Endothelial cell of umbilical vein (primary cell): ENCODE data around the gene CCDC18. TPM values are rescaled to one million over a fixed set of nuclear protein-coding genes. Genes with fewer than 3 reads are reported as not detected.
"Not testable (repeated sequence)": the region's sequence is repeated elsewhere in the genome, so short reads cannot be mapped to it uniquely, and the experiment has no call there.

Source experiments
- BruUV-seq: library from RNA; stranded (reverse); fragments of 400-500 nt; replicated peaks from 2 replicates; lab custom pipeline; 2021; lab: Mats Ljungman, UMichigan
- CTCF ChIA-PET: fragments of 300-600, 350-600 bp; sonication (Branson Sonifier 250); formaldehyde crosslinking; loops from one replicate; lab custom pipeline; 2021; ENCODE audit warnings: antibody characterized with exemption, inconsistent platforms; lab: Charles Lee
- POLR2A ChIA-PET: fragments of 300-600, 350-600 bp; sonication (Branson Sonifier 250); formaldehyde crosslinking; loops from one replicate; lab custom pipeline; 2021; ENCODE audit warnings: antibody characterized with exemption, inconsistent platforms; lab: Charles Lee
- DNase-seq: peaks from one replicate; pipeline ENCODE4 v3.0.0-alpha.2; 2011; ENCODE audit warnings: low read depth, low spot score
- FAIRE-seq: peaks from 2 replicates; lab custom pipeline; 2011; peaks lifted over from hg19 to GRCh38; lab: Jason Lieb, UNC
- H2AFZ ChIP-seq: 2 replicates; pipeline ENCODE4 v1.6.0; 2012; ENCODE audit warnings: low read depth, low read length, control low read depth, inconsistent platforms
- H3K27ac ChIP-seq: 2 replicates; pipeline ENCODE4 v1.5.1; 2011; ENCODE audit warnings: low read depth, mild to moderate bottlenecking, control low read depth, low read length, moderate library complexity; ENCODE audit not compliant: insufficient read depth
- H3K27me3 ChIP-seq, 2 experiments: 2 replicates each; pipeline versions ENCODE4 v1.6.0 to v1.6.1; 2011; ENCODE audit warnings: low read length in 2 of 2, mixed read lengths in 1 of 2; ENCODE audit not compliant: control insufficient read depth in 2 of 2, insufficient read depth in 2 of 2
- H3K36me3 ChIP-seq, 2 experiments: 2 replicates in 1 of 2; 3 replicates in 1 of 2; pipeline ENCODE4 v1.5.1; 2011; ENCODE audit warnings: low read length in 2 of 2, mild to moderate bottlenecking in 1 of 2, moderate library complexity in 1 of 2; ENCODE audit not compliant: control insufficient read depth in 2 of 2, insufficient read depth in 2 of 2; ENCODE audit errors: extremely low read depth in 1 of 2
- H3K4me1 ChIP-seq: 3 replicates; pipeline ENCODE4 v1.5.1; 2011; ENCODE audit warnings: mild to moderate bottlenecking, low read length; ENCODE audit not compliant: control insufficient read depth, insufficient read depth; ENCODE audit errors: extremely low read depth
- H3K4me2 ChIP-seq: 2 replicates; pipeline ENCODE4 v1.6.1; 2011; ENCODE audit warnings: low read length, control low read depth, mixed read lengths; ENCODE audit not compliant: insufficient read depth
- H3K4me3 ChIP-seq, 3 experiments: fragments of 200-600 bp in 1 of 3; sonication (generic), shearing (Covaris generic) in 1 of 3; replicated peaks in 1 of 3; 2 replicates each; pipeline ENCODE4 v1.5.1; 2011 to 2016; ENCODE audit warnings: control low read depth in 3 of 3, low read length in 3 of 3, mild to moderate bottlenecking in 2 of 3, inconsistent platforms in 1 of 3, low read depth in 1 of 3, moderate library complexity in 1 of 3; ENCODE audit not compliant: insufficient read depth in 1 of 3
- H3K79me2 ChIP-seq: 2 replicates; pipeline ENCODE4 v1.6.0; 2012; ENCODE audit warnings: low read length, inconsistent platforms; ENCODE audit not compliant: control insufficient read depth, insufficient read depth
- H3K9ac ChIP-seq: replicated peaks from 2 replicates; pipeline ENCODE3; 2011; ENCODE audit warnings: low read length, control low read depth; ENCODE audit not compliant: insufficient read depth; ENCODE audit errors: extremely low read depth
- H3K9me1 ChIP-seq: replicated peaks from 3 replicates; pipeline ENCODE4 v1.6.0; 2011; ENCODE audit warnings: mild to moderate bottlenecking, low read length; ENCODE audit not compliant: control insufficient read depth, insufficient read depth; ENCODE audit errors: extremely low read depth
- H3K9me3 ChIP-seq: replicated peaks from 2 replicates; pipeline ENCODE4 v1.5.1; 2012; ENCODE audit warnings: low read length, inconsistent platforms; ENCODE audit not compliant: control insufficient read depth, insufficient read depth
- H4K20me1 ChIP-seq: replicated peaks from 2 replicates; pipeline ENCODE3; 2011; ENCODE audit warnings: mild to moderate bottlenecking, low read length; ENCODE audit not compliant: control insufficient read depth, insufficient read depth; ENCODE audit errors: extremely low read depth
- EZH2 ChIP-seq: IDR thresholded peaks from 2 replicates; pipeline ENCODE4 v1.6.1; 2012; ENCODE audit warnings: borderline replicate concordance, low read depth, mild to moderate bottlenecking, moderate library complexity, low read length, inconsistent platforms; ENCODE audit not compliant: severe bottlenecking
- FOS ChIP-seq: IDR thresholded peaks from 2 replicates; pipeline ENCODE4 v1.6.1; 2011; ENCODE audit warnings: mild to moderate bottlenecking, low read length, moderate library complexity, borderline replicate concordance; ENCODE audit not compliant: insufficient read depth
- GATA2 ChIP-seq: IDR thresholded peaks from 2 replicates; pipeline ENCODE4 v1.7.0; 2011; ENCODE audit warnings: low read depth, mild to moderate bottlenecking, moderate library complexity, mixed read lengths, low read length; ENCODE audit not compliant: insufficient read length, insufficient read depth
- MAX ChIP-seq: IDR thresholded peaks from 2 replicates; pipeline ENCODE4 v1.6.1; 2011; ENCODE audit not compliant: insufficient read depth, insufficient read length
- MYC ChIP-seq: IDR thresholded peaks from one replicate; pipeline ENCODE4 v1.6.1; 2011; ENCODE audit warnings: mild to moderate bottlenecking, low read depth, low read length
- POLR2A ChIP-seq: IDR thresholded peaks from 2 replicates; pipeline ENCODE4 v1.6.1; 2012; ENCODE audit warnings: low read depth, mild to moderate bottlenecking, control low read depth, low read length
- POLR2AphosphoS5 ChIP-seq: IDR thresholded peaks from 2 replicates; pipeline ENCODE4 v1.6.1; 2012; ENCODE audit warnings: low read depth, mild to moderate bottlenecking, control low read depth, low read length, moderate library complexity; ENCODE audit not compliant: insufficient read depth
- dilution Hi-C: fragments of 300-500 bp; cut with MboI; formaldehyde crosslinking; loops from one replicate; pipeline ENCODE4 v1.15.0; 2019; ENCODE audit warnings: low sequenced_read_pairs; ENCODE audit not compliant: extremely low pct_ligation_motif_present
- intact Hi-C: fragments of 100-400 bp; cut with micrococcal nuclease; formaldehyde crosslinking; loops from one replicate; pipeline ENCODE4 v1.10.0; 2022
- polyA plus RNA-seq, 4 experiments: library from polyadenylated mRNA; depleted of rRNA in 3 of 4; stranded (reverse) in 3 of 4; unstranded in 1 of 4; fragments of >200 nt; gene quantifications; 2 replicates each; pipeline versions ENCODE4 v1.2.1 to v1.2.3, GENCODE V29; 2011 to 2012; ENCODE audit warnings: missing spikeins in 1 of 4
- total RNA-seq: library from RNA; stranded (reverse); gene quantifications from 2 replicates; pipeline ENCODE4 v1.2.3, GENCODE V29; 2021

The CCDC18 gene
- total and polyA plus RNA-seq, 2 donors (not counting 3 experiments of a cell fraction or from before 2014, with no cell fraction given) = 2.2 to 11.2 TPM

- Histone ChIP-seq H3K4me2 (peak overlapping the region; percentile 49), H3K27me3 (no peaks in the 10 kb centered on the region), H3K4me1 (peaks cover 15% of the 10 kb centered on the region), H3K9ac (no peak overlapping the region), H2AFZ (no peak overlapping the region), H3K9me1 (no peaks in the 10 kb centered on the region), H3K79me2 (peaks cover 13% of the 10 kb centered on the region), H4K20me1 (no peaks in the 10 kb centered on the region), H3K27ac (peak overlapping the region; percentile 41), H3K9me3 (no peaks in the 10 kb centered on the region), H3K4me3 (no peak overlapping the region), H3K36me3 (peaks cover 1 to 5% of the 10 kb centered on the region in 2 experiments)
- intact Hi-C loops (no loop called here), dilution Hi-C loops (no loop called here)
- no TSS peak for BruUV-seq
- ChIA-PET POLR2A (interaction anchor here (0.9 kb wide), 1 partner anchor 9 kb away, joined by 3 read pairs; no protein-coding TSS in a partner anchor), CTCF (interaction anchor here (1.2 to 1.7 kb wide), 3 partner anchors 9 to 75 kb away, joined by 3 to 7 read pairs (median 6); no protein-coding TSS in a partner anchor)
- TF ChIP-seq FOS (no peak), MYC (no peak), GATA2 (no peak), EZH2 (no peak), POLR2AphosphoS5 (no peak), MAX (no peak), POLR2A (no peak)
- DNase-seq = peak; percentile 44
- FAIRE-seq = no peak
Measured at GRCh38 chr1:93155335-93155734, 25.2 kb upstream of the CCDC18 start.

- dilution Hi-C loops = no loop called here
- H4K20me1 ChIP-seq = no peaks in the 10 kb centered on the region
- DNase-seq (peak; percentile 38), FAIRE-seq (no peak)
- BruUV-seq = no TSS peak
- no peak overlapping the region for H3K4me3 ChIP-seq
- H3K36me3 ChIP-seq = peaks cover 1 to 5% of the 10 kb centered on the region in 2 experiments
- H3K9me3 ChIP-seq = no peaks in the 10 kb centered on the region
- H2AFZ ChIP-seq = no peak overlapping the region
- TF ChIP-seq POLR2AphosphoS5 = no peak
- TF ChIP-seq FOS = no peak
- POLR2A ChIA-PET = no interaction called here
- H3K4me2 ChIP-seq = no peak overlapping the region
- CTCF ChIA-PET = interaction anchor here (2.4 kb wide), 1 partner anchor 12 kb away, joined by 8 read pairs; no protein-coding TSS in a partner anchor
- H3K27me3 ChIP-seq = no peaks in the 10 kb centered on the region
- H3K27ac ChIP-seq = no peak overlapping the region
- H3K79me2 ChIP-seq = peaks cover 42% of the 10 kb centered on the region
- intact Hi-C loops = no loop called here
- H3K9me1 ChIP-seq = no peaks in the 10 kb centered on the region
- H3K9ac ChIP-seq = no peak overlapping the region
- H3K4me1 ChIP-seq = peaks cover 15% of the 10 kb centered on the region
Measured at GRCh38 chr1:93159337-93159736, 21.2 kb upstream of the CCDC18 start.

GRCh38 chr1:93163314-93163713, 17.2 kb upstream of the CCDC18 start:
- DNase-seq, dilution Hi-C loops, H3K9ac ChIP-seq, H4K20me1 ChIP-seq, H3K9me3 ChIP-seq, intact Hi-C loops, BruUV-seq, H3K4me3 ChIP-seq, H3K9me1 ChIP-seq, H2AFZ ChIP-seq, H3K4me2 ChIP-seq, H3K4me1 ChIP-seq, POLR2A ChIA-PET, H3K27me3 ChIP-seq, FAIRE-seq, H3K27ac ChIP-seq, H3K36me3 ChIP-seq: not testable (repeated sequence)
- CTCF ChIA-PET = interaction anchor here (1.2 kb wide), 1 partner anchor 10 kb away, joined by 3 read pairs; no protein-coding TSS in a partner anchor
- H3K79me2 ChIP-seq = peaks cover 75% of the 10 kb centered on the region
